ENCODE results near the gene P2RX2. TPM values are rescaled to one million over a fixed set of nuclear protein-coding genes. Genes with fewer than 3 reads are reported as not detected.

P2RX2 gene
- total and polyA plus RNA-seq, 2 of the 4 experiments (the other 2 are of a cell fraction), result not detected

DNA sequence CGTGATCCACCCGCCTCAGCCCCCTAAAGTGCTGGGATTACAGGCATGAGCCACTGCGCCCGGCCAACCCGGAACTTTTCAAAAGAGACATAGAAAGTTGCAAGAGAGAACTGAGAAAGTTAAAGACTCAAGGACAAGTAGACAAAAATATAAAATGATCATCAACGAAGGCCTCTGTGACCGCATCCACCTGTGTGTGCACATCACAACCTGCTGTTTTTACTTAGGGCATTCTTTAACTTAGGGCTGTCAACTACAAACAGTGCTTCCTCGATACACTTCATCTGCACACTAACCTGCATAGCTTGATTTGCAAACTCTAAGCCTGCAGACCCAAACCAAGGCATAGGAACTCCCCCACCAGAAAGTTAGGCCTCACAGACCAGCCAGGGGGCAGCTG lies 14.8 kb downstream of the P2RX2 start:
- CTCF ChIA-PET, result no interaction called here
- no peak overlapping the region for H2BK5ac ChIP-seq (ENCODE audit: low read depth, low read length, poor library complexity, severe bottlenecking)
- H3K14ac ChIP-seq (replicated peaks; ENCODE audit: low read depth, low read length), result no peak overlapping the region
- H3K79me1 ChIP-seq (ENCODE audit: low read depth in 1 of 2, low read length in 2 of 2), result no peaks in the 10 kb centered on the region
- H4K20me1 ChIP-seq (ENCODE audit: insufficient read depth, low read length), result no peaks in the 10 kb centered on the region; the same call in 1 of the 2 replicates
- WGBS, 2 experiments (ENCODE audit: extremely low coverage in 2 of 2, insufficient read length in 1 of 2), result no CpG with 5 or more reads among the region's 8 CpGs
- H2BK120ac ChIP-seq (ENCODE audit: low read depth, low read length), result no peak overlapping the region
- H4K5ac ChIP-seq (ENCODE audit: low read depth, low read length), result no peak overlapping the region
- no peak for ATAC-seq (ENCODE audit: low read depth)
- H3K9me1 ChIP-seq (ENCODE audit: insufficient read depth, low read length), result no peaks in the 10 kb centered on the region
- no TSS peak for BruUV-seq (replicated peaks)
- no peaks in the 10 kb centered on the region for H3K27me3 ChIP-seq (ENCODE audit: control insufficient read depth, insufficient read depth, low read length)
- H4K91ac ChIP-seq (ENCODE audit: insufficient read depth, low read depth, low read length), result no peak overlapping the region
- POLR2A ChIA-PET (ENCODE audit: unreplicated experiment), result no interaction called here
- TF ChIP-seq, protein P1, sequence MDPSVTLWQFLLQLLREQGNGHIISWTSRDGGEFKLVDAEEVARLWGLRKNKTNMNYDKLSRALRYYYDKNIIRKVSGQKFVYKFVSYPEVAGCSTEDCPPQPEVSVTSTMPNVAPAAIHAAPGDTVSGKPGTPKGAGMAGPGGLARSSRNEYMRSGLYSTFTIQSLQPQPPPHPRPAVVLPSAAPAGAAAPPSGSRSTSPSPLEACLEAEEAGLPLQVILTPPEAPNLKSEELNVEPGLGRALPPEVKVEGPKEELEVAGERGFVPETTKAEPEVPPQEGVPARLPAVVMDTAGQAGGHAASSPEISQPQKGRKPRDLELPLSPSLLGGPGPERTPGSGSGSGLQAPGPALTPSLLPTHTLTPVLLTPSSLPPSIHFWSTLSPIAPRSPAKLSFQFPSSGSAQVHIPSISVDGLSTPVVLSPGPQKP (IDR thresholded peaks at IDR 0.05; ENCODE audit: borderline replicate concordance, low read depth, low read length), result no peak
- TF ChIP-seq RAD21 (IDR thresholded peaks at IDR 0.05; ENCODE audit: low read length) (no peak), MXI1 (IDR thresholded peaks at IDR 0.05; ENCODE audit: borderline replicate concordance, low read depth, low read length) (no peak), NFE2L2 (IDR thresholded peaks at IDR 0.05; ENCODE audit: low read depth, low read length) (no peak), POLR2A (IDR thresholded peaks at IDR 0.05; ENCODE audit: low read depth, low read length) (no peak), MAZ (IDR thresholded peaks at IDR 0.05; ENCODE audit: borderline replicate concordance, low read depth, low read length) (no peak), CEBPB (IDR thresholded peaks at IDR 0.05; ENCODE audit: low read depth, low read length) (no peak), MAFK (IDR thresholded peaks at IDR 0.05; ENCODE audit: low read depth, low read length) (no peak), SMC3 (IDR thresholded peaks at IDR 0.05; ENCODE audit: low read depth, low read length) (no peak), BHLHE40 (IDR thresholded peaks at IDR 0.05; ENCODE audit: low read depth, low read length) (no peak)
- TF ChIP-seq, protein P2, sequence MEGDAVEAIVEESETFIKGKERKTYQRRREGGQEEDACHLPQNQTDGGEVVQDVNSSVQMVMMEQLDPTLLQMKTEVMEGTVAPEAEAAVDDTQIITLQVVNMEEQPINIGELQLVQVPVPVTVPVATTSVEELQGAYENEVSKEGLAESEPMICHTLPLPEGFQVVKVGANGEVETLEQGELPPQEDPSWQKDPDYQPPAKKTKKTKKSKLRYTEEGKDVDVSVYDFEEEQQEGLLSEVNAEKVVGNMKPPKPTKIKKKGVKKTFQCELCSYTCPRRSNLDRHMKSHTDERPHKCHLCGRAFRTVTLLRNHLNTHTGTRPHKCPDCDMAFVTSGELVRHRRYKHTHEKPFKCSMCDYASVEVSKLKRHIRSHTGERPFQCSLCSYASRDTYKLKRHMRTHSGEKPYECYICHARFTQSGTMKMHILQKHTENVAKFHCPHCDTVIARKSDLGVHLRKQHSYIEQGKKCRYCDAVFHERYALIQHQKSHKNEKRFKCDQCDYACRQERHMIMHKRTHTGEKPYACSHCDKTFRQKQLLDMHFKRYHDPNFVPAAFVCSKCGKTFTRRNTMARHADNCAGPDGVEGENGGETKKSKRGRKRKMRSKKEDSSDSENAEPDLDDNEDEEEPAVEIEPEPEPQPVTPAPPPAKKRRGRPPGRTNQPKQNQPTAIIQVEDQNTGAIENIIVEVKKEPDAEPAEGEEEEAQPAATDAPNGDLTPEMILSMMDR (conservative IDR thresholded peaks at IDR 0.05; ENCODE audit: low read depth, low read length), result no peak
- TF ChIP-seq, protein P3, sequence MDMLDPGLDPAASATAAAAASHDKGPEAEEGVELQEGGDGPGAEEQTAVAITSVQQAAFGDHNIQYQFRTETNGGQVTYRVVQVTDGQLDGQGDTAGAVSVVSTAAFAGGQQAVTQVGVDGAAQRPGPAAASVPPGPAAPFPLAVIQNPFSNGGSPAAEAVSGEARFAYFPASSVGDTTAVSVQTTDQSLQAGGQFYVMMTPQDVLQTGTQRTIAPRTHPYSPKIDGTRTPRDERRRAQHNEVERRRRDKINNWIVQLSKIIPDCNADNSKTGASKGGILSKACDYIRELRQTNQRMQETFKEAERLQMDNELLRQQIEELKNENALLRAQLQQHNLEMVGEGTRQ (IDR thresholded peaks at IDR 0.05; ENCODE audit: low read depth, low read length), result no peak
- H3K23ac ChIP-seq (ENCODE audit: low read depth, low read length), result no peak overlapping the region
- no peak overlapping the region for H3K18ac ChIP-seq (ENCODE audit: low read depth, low read length)
- H3K4me3 ChIP-seq (ENCODE audit: insufficient read depth, low read depth, low read length), result no peak overlapping the region
- in situ Hi-C loops (cut with MboI; ENCODE audit: low sequenced_read_pairs) (no loop called here), dilution Hi-C loops (cut with HindIII; ENCODE audit: low sequenced_read_pairs, unreplicated experiment) (no loop called here), intact Hi-C loops (cut with micrococcal nuclease) (no loop called here)
- H3K9ac ChIP-seq (ENCODE audit: low read depth, low read length), result no peak overlapping the region
- no peak overlapping the region for H2AK9ac ChIP-seq (replicated peaks; ENCODE audit: low read depth, low read length, poor library complexity)
- H3K56ac ChIP-seq (ENCODE audit: extremely low read depth, insufficient read depth, low read length), result no peak overlapping the region
- H3K27ac ChIP-seq (ENCODE audit: insufficient read depth, low read length), result no peak overlapping the region
- H3K4me1 ChIP-seq (ENCODE audit: control insufficient read depth, insufficient read depth, low read length), result no peaks in the 10 kb centered on the region
- H2BK15ac ChIP-seq (ENCODE audit: low read depth, low read length), result no peak overlapping the region
- H2AK5ac ChIP-seq (ENCODE audit: low read depth, low read length), result no peak overlapping the region
- no peak overlapping the region for H2BK20ac ChIP-seq (ENCODE audit: low read depth, low read length)
- no peak overlapping the region for H2AFZ ChIP-seq (replicated peaks; ENCODE audit: low read length, poor library complexity)
- no peaks in the 10 kb centered on the region for H3K9me3 ChIP-seq (ENCODE audit: control insufficient read depth, insufficient read depth, low read length)
- no peak overlapping the region for H3K4me2 ChIP-seq (ENCODE audit: low read depth, low read length)
- H3K36me3 ChIP-seq (ENCODE audit: control insufficient read depth, insufficient read depth, low read length), result peaks cover 36% of the 10 kb centered on the region
- no peak overlapping the region for H3K4ac ChIP-seq (ENCODE audit: low read depth, low read length)
- no peak for DNase-seq
- H4K8ac ChIP-seq (ENCODE audit: low read depth in 2 of 2, low read length in 2 of 2), result no peak overlapping the region

Measured in IMR-90 (cell line).